SK-N-SH treated with all-trans-retinoic acid at 6 μM for 48 hours (cell line): ENCODE results near the gene FIBCD1.

Source experiments
- ATAC-seq: fragments of 200-7000 bp; cut with Tn5 transposase; 3 replicates; pipeline ENCODE4 v1.9.1; 2020; ENCODE audit warnings: mild to moderate bottlenecking, moderate library complexity
- ARNTL ChIP-seq: fragments of 450-650 bp; formaldehyde crosslinking; IDR thresholded peaks from 2 replicates; pipeline ENCODE4 v1.5.0; 2020; ENCODE audit warnings: low read depth, mild to moderate bottlenecking, moderate library complexity, borderline replicate concordance
- BACH2 ChIP-seq: fragments of 250-450 bp; sonication (Bioruptor Pico); IDR thresholded peaks from 2 replicates; pipeline ENCODE4 v1.9.0; 2021; ENCODE audit warnings: mild to moderate bottlenecking, borderline replicate concordance
- CREB5 ChIP-seq: fragments of 250-450 bp; sonication (Bioruptor Pico); IDR thresholded peaks from 2 replicates; pipeline ENCODE4 v1.5.1; 2020; ENCODE audit warnings: low read depth, mild to moderate bottlenecking, moderate library complexity
- CSRNP3 ChIP-seq: fragments of 250-450 bp; sonication (Bioruptor Pico); IDR thresholded peaks from 2 replicates; pipeline ENCODE4 v1.5.1; 2021; ENCODE audit warnings: mild to moderate bottlenecking, moderate library complexity
- GLIS3 ChIP-seq: fragments of 250-450 bp; sonication (Bioruptor Pico); IDR thresholded peaks from 2 replicates; pipeline ENCODE4 v1.5.0; 2020; ENCODE audit warnings: mild to moderate bottlenecking, moderate library complexity
- ISL1 ChIP-seq: fragments of 250-450 bp; sonication (Bioruptor Pico); IDR thresholded peaks from 2 replicates; pipeline ENCODE4 v2.1.2; 2022; ENCODE audit warnings: mild to moderate bottlenecking, moderate library complexity
- OSR1 ChIP-seq: fragments of 250-450 bp; sonication (Bioruptor Pico); IDR thresholded peaks from 2 replicates; pipeline ENCODE4 v1.8.0; 2022; ENCODE audit warnings: moderate library complexity, mild to moderate bottlenecking, inconsistent platforms
- POU6F1 ChIP-seq: fragments of 250-450 bp; sonication (Bioruptor Pico); IDR thresholded peaks from 2 replicates; pipeline ENCODE4 v1.8.0; 2021; ENCODE audit warnings: low read depth, mild to moderate bottlenecking, moderate library complexity, borderline replicate concordance
- PPARA ChIP-seq: fragments of 250-450 bp; sonication (Bioruptor Pico); IDR thresholded peaks from 2 replicates; pipeline ENCODE4 v1.5.0; 2020; ENCODE audit warnings: mild to moderate bottlenecking, borderline replicate concordance
- RARB ChIP-seq: fragments of 250-450 bp; sonication (Bioruptor Pico); IDR thresholded peaks from 2 replicates; pipeline ENCODE4 v1.8.0; 2021; ENCODE audit warnings: mild to moderate bottlenecking, moderate library complexity
- TCF4 ChIP-seq: fragments of 250-450 bp; sonication (Bioruptor Pico); IDR thresholded peaks from 2 replicates; pipeline ENCODE4 v1.8.0; 2021; ENCODE audit warnings: mild to moderate bottlenecking, moderate library complexity, borderline replicate concordance
- TOX ChIP-seq: fragments of 250-450 bp; sonication (Bioruptor Pico); IDR thresholded peaks from 2 replicates; pipeline ENCODE4 v1.8.0; 2021; ENCODE audit warnings: mild to moderate bottlenecking, moderate library complexity, borderline replicate concordance
- TSHZ2 ChIP-seq: fragments of 250-450 bp; sonication (Bioruptor Pico); IDR thresholded peaks from 2 replicates; pipeline ENCODE4 v1.5.0; 2020; ENCODE audit warnings: mild to moderate bottlenecking, moderate library complexity
- ZC3H10 ChIP-seq: fragments of 250-450 bp; sonication (Bioruptor Pico); IDR thresholded peaks from 2 replicates; pipeline ENCODE4 v1.5.1; 2021; ENCODE audit warnings: mild to moderate bottlenecking, moderate library complexity
- ZFP3 ChIP-seq: fragments of 250-450 bp; sonication (Bioruptor Pico); IDR thresholded peaks from 2 replicates; pipeline ENCODE4 v1.5.0; 2020; ENCODE audit warnings: mild to moderate bottlenecking, moderate library complexity
- ZFP30 ChIP-seq: fragments of 450-650 bp; formaldehyde crosslinking; IDR thresholded peaks from 2 replicates; pipeline ENCODE4 v1.5.0; 2022; ENCODE audit warnings: mild to moderate bottlenecking, moderate library complexity
- ZNF565 ChIP-seq: fragments of 450-650 bp; formaldehyde crosslinking; conservative IDR thresholded peaks from 2 replicates; pipeline ENCODE4 v1.5.0; 2020; ENCODE audit warnings: low read depth, mild to moderate bottlenecking, moderate library complexity
- ZNF8 ChIP-seq: fragments of 450-650 bp; formaldehyde crosslinking; IDR thresholded peaks from 2 replicates; pipeline ENCODE4 v1.5.0; 2020; ENCODE audit warnings: mild to moderate bottlenecking, moderate library complexity

Gene FIBCD1

GRCh38 chr9:130921300-130921988, 17.6 kb downstream of the FIBCD1 start:
- TF ChIP-seq POU6F1 (CRISPR knock-in tag): no peak
- no peak for TF ChIP-seq PPARA
- no peak for TF ChIP-seq ARNTL (CRISPR knock-in tag)
- no peak for ATAC-seq

GRCh38 chr9:130920762-130921299, 18.2 kb downstream of the FIBCD1 start:
- no peak for ATAC-seq
- no peak for TF ChIP-seq POU6F1 (CRISPR knock-in tag)
- no peak for TF ChIP-seq ZNF565
- no peak for TF ChIP-seq CSRNP3

GRCh38 chr9:130920233-130920632, 18.8 kb downstream of the FIBCD1 start:
- TF ChIP-seq ZC3H10 (CRISPR knock-in tag): no peak
- TF ChIP-seq POU6F1 (CRISPR knock-in tag): no peak
- TF ChIP-seq ZNF8 (CRISPR knock-in tag): no peak
- TF ChIP-seq TOX (CRISPR knock-in tag): no peak
- TF ChIP-seq CREB5 (CRISPR knock-in tag): no peak
- no peak for TF ChIP-seq RARB (CRISPR knock-in tag)
- no peak for TF ChIP-seq TSHZ2
- no peak for TF ChIP-seq GLIS3 (CRISPR knock-in tag)
- TF ChIP-seq ZFP30 (CRISPR knock-in tag): no peak
- TF ChIP-seq TCF4: no peak
- TF ChIP-seq BACH2: no peak
- no peak for TF ChIP-seq OSR1 (CRISPR knock-in tag)
- no peak for ATAC-seq

GRCh38 chr9:130919559-130920145, 19.4 kb downstream of the FIBCD1 start:
- no peak for ATAC-seq
- TF ChIP-seq ZNF8 (CRISPR knock-in tag) (no peak), POU6F1 (CRISPR knock-in tag) (no peak), OSR1 (CRISPR knock-in tag) (no peak), BACH2 (no peak), ZC3H10 (CRISPR knock-in tag) (no peak), ZFP3 (CRISPR knock-in tag) (no peak), TCF4 (no peak), ISL1 (CRISPR knock-in tag) (no peak), ZFP30 (CRISPR knock-in tag) (no peak), PPARA (no peak), GLIS3 (CRISPR knock-in tag) (no peak), TOX (CRISPR knock-in tag) (no peak), CREB5 (CRISPR knock-in tag) (no peak)
